Astrocyte (in vitro differentiated cells and primary cell): ENCODE measurements around the gene NFIA. TPM values are rescaled to one million over a fixed set of nuclear protein-coding genes. Genes with fewer than 3 reads are reported as not detected.

ENCODE experiments used
- DNase-seq: peaks from one replicate; pipeline ENCODE4 v3.0.0-alpha.2; 2010; ENCODE audit warnings: low read depth
- FAIRE-seq: peaks from 2 replicates; lab custom pipeline; 2011; peaks lifted over from hg19 to GRCh38; lab: Jason Lieb, UNC
- H2AFZ ChIP-seq: 2 replicates; pipeline ENCODE4 v1.6.0; 2012; ENCODE audit warnings: low read depth, low read length, inconsistent platforms
- H3K27ac ChIP-seq: 2 replicates; pipeline ENCODE4 v1.5.1; 2011; ENCODE audit warnings: low read depth, low read length, inconsistent platforms
- H3K27me3 ChIP-seq: 2 replicates; pipeline ENCODE4 v1.6.0; 2011; ENCODE audit warnings: low read length, inconsistent platforms; ENCODE audit not compliant: insufficient read depth
- H3K36me3 ChIP-seq: 2 replicates; pipeline ENCODE4 v1.5.1; 2011; ENCODE audit warnings: low read length, inconsistent platforms; ENCODE audit not compliant: insufficient read depth
- H3K4me1 ChIP-seq: 2 replicates; pipeline ENCODE4 v1.5.1; 2011; ENCODE audit warnings: low read length, inconsistent platforms; ENCODE audit not compliant: insufficient read depth
- H3K4me2 ChIP-seq: 2 replicates; pipeline ENCODE4 v1.6.0; 2012; ENCODE audit warnings: low read length, inconsistent platforms
- H3K4me3 ChIP-seq: 2 replicates; pipeline ENCODE4 v1.5.1; 2011; ENCODE audit warnings: low read depth, mild to moderate bottlenecking, low read length, inconsistent platforms; ENCODE audit not compliant: insufficient read depth
- H3K79me2 ChIP-seq: 2 replicates; pipeline ENCODE4 v1.6.0; 2012; ENCODE audit warnings: mild to moderate bottlenecking, low read length, inconsistent platforms; ENCODE audit not compliant: insufficient read depth
- H3K9ac ChIP-seq: 2 replicates; pipeline ENCODE4 v1.6.0; 2012; ENCODE audit warnings: mild to moderate bottlenecking, low read length, inconsistent platforms
- H3K9me3 ChIP-seq: 2 replicates; pipeline ENCODE4 v1.5.1; 2012; ENCODE audit warnings: low read depth, mild to moderate bottlenecking, low read length, inconsistent platforms; ENCODE audit not compliant: insufficient read depth
- H4K20me1 ChIP-seq: 2 replicates; pipeline ENCODE4 v1.6.0; 2012; ENCODE audit warnings: low read length, inconsistent platforms; ENCODE audit not compliant: insufficient read depth
- H3K27ac Mint-ChIP-seq: one replicate; pipeline ENCODE4 v1.8.0; 2021; ENCODE audit warnings: mild to moderate bottlenecking, mixed read lengths; ENCODE audit not compliant: unreplicated experiment
- H3K27me3 Mint-ChIP-seq: one replicate; pipeline ENCODE4 v1.8.0; 2021; ENCODE audit warnings: low read depth, mixed read lengths; ENCODE audit not compliant: unreplicated experiment
- H3K36me3 Mint-ChIP-seq: one replicate; pipeline ENCODE4 v1.8.0; 2021; ENCODE audit warnings: low read depth, mixed read lengths; ENCODE audit not compliant: unreplicated experiment
- H3K4me1 Mint-ChIP-seq: one replicate; pipeline ENCODE4 v1.8.0; 2021; ENCODE audit warnings: low read depth, mixed read lengths; ENCODE audit not compliant: unreplicated experiment
- H3K4me3 Mint-ChIP-seq: one replicate; pipeline ENCODE4 v1.8.0; 2021; ENCODE audit warnings: mild to moderate bottlenecking, moderate library complexity, mixed read lengths; ENCODE audit not compliant: unreplicated experiment
- H3K9me3 Mint-ChIP-seq: one replicate; pipeline ENCODE4 v1.8.0; 2021; ENCODE audit warnings: mild to moderate bottlenecking, mixed read lengths; ENCODE audit not compliant: unreplicated experiment
- CTCF ChIP-seq: IDR thresholded peaks from 2 replicates; pipeline ENCODE4 v1.5.1; 2011; ENCODE audit warnings: low read depth, mild to moderate bottlenecking, inconsistent platforms, low read length, moderate library complexity; ENCODE audit not compliant: insufficient read depth
- EZH2 ChIP-seq: IDR thresholded peaks from 2 replicates; pipeline ENCODE4 v1.6.1; 2012; ENCODE audit warnings: mild to moderate bottlenecking, low read length, inconsistent platforms; ENCODE audit not compliant: insufficient read depth
- total RNA-seq: library from RNA; stranded (reverse); gene quantifications from 2 replicates; pipeline ENCODE4 v1.2.1, GENCODE V29; 2021

Gene NFIA
- total RNA-seq, 1 donor from 2014 or later, result 4.6 TPM

DNA sequence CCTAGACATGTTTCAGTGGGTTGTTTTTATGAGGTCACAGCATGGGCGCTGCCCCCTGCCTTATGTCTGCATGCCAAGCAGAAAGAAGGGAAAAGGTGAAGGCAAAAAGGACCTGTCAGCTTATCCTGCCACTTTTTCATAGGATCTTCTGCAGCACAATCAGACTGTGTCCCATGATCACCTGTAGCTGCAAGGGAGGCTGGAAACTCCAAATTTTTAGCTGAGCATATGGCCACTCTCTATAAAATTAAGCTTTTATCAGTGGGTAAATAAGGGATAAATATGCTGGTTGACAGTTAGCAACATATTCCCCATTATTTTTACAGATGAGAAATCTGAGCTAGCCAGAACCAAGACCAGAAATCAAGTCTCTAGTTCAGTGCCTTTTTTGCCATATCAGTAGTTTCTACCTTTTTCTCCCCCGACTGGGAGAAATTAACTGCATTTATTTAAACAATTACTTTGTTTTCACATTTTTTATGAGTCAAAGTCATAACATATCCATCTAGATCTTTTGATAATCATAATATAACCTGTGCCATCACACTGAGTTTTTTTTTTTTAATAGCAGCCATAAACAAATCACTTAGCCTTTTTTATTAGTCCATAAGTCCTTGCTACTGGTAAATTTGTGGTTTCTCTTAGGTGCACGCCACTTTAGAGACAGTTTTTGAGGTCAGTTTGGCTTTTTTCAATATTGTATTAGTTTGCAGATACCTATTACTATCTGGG lies 307.0 kb downstream of the NFIA start:
- H3K79me2 ChIP-seq, result no peaks in the 10 kb centered on the region
- H4K20me1 ChIP-seq, result no peaks in the 10 kb centered on the region
- H3K4me3 ChIP-seq, result no peak overlapping the region
- H3K36me3 Mint-ChIP-seq, result no peaks in the 10 kb centered on the region
- no peak overlapping the region for H3K9ac ChIP-seq
- no peaks in the 10 kb centered on the region for H3K36me3 ChIP-seq
- H3K27me3 Mint-ChIP-seq, result peaks cover 3% of the 10 kb centered on the region
- H3K9me3 ChIP-seq, result peaks cover 5% of the 10 kb centered on the region
- TF ChIP-seq CTCF, result no peak
- TF ChIP-seq EZH2, result no peak
- H3K4me3 Mint-ChIP-seq, result no peak overlapping the region
- H3K27ac Mint-ChIP-seq, result no peak overlapping the region
- H3K4me2 ChIP-seq, result no peak overlapping the region
- FAIRE-seq (no peak), DNase-seq (no peak)
- H3K27ac ChIP-seq, result no peak overlapping the region
- H3K4me1 ChIP-seq, result no peaks in the 10 kb centered on the region
- no peak overlapping the region for H2AFZ ChIP-seq
- H3K4me1 Mint-ChIP-seq, result no peaks in the 10 kb centered on the region
- peaks cover 3% of the 10 kb centered on the region for H3K27me3 ChIP-seq
- peaks cover 3% of the 10 kb centered on the region for H3K9me3 Mint-ChIP-seq

- H3K9me3 ChIP-seq, result peaks cover 5% of the 10 kb centered on the region
- no peaks in the 10 kb centered on the region for H3K36me3 ChIP-seq
- no peak overlapping the region for H2AFZ ChIP-seq
- Mint-ChIP-seq H3K4me1 (no peaks in the 10 kb centered on the region), H3K27ac (no peak overlapping the region), H3K9me3 (peaks cover 3% of the 10 kb centered on the region), H3K36me3 (no peaks in the 10 kb centered on the region), H3K4me3 (no peak overlapping the region), H3K27me3 (peaks cover 3% of the 10 kb centered on the region)
- peaks cover 3% of the 10 kb centered on the region for H3K27me3 ChIP-seq
- TF ChIP-seq CTCF (no peak), EZH2 (no peak)
- H3K79me2 ChIP-seq, result no peaks in the 10 kb centered on the region
- H3K9ac ChIP-seq, result no peak overlapping the region
- no peak overlapping the region for H3K4me3 ChIP-seq
- no peaks in the 10 kb centered on the region for H4K20me1 ChIP-seq
- DNase-seq (no peak), FAIRE-seq (no peak)
- H3K4me1 ChIP-seq, result no peaks in the 10 kb centered on the region
- no peak overlapping the region for H3K27ac ChIP-seq
- peak overlapping the region; percentile 25 for H3K4me2 ChIP-seq
Measured at GRCh38 chr1:61389926-61390845, 307.8 kb downstream of the NFIA start.
